Transverse colon (tissue), 4 donors: ENCODE results near the gene GID8.

Experiments used
- EP300 ChIP-seq: sonication (generic); formaldehyde crosslinking; IDR thresholded peaks from one replicate; pipeline ENCODE4 v1.6.1; 2017; ENCODE audit warnings: antibody characterized with exemption, low read depth
- POLR2A ChIP-seq: fragments of 450-650 bp; IDR thresholded peaks from one replicate; pipeline ENCODE4 v1.6.1; 2016; ENCODE audit warnings: antibody characterized with exemption, mild to moderate bottlenecking, moderate library complexity
- POLR2AphosphoS5 ChIP-seq, 3 donors: sonication (generic); formaldehyde crosslinking; IDR thresholded peaks; one replicate each; pipeline ENCODE4 v1.6.1; 2016; ENCODE audit warnings: antibody characterized with exemption in 3 of 3
- TF ChIP-seq, protein P1 (sequence below), 5 experiments: fragments of 200-600 bp in 3 of 5; fragments of 450-650 bp in 2 of 5; sonication (generic) in 3 of 5; IDR thresholded peaks; 1 replicate in 2 of 5; 2 replicates in 3 of 5; pipeline ENCODE4 v1.5.1; 2016 to 2017; ENCODE audit warnings: antibody characterized with exemption in 5 of 5, inconsistent platforms in 3 of 5, mild to moderate bottlenecking in 2 of 5, moderate library complexity in 1 of 5

DNA sequence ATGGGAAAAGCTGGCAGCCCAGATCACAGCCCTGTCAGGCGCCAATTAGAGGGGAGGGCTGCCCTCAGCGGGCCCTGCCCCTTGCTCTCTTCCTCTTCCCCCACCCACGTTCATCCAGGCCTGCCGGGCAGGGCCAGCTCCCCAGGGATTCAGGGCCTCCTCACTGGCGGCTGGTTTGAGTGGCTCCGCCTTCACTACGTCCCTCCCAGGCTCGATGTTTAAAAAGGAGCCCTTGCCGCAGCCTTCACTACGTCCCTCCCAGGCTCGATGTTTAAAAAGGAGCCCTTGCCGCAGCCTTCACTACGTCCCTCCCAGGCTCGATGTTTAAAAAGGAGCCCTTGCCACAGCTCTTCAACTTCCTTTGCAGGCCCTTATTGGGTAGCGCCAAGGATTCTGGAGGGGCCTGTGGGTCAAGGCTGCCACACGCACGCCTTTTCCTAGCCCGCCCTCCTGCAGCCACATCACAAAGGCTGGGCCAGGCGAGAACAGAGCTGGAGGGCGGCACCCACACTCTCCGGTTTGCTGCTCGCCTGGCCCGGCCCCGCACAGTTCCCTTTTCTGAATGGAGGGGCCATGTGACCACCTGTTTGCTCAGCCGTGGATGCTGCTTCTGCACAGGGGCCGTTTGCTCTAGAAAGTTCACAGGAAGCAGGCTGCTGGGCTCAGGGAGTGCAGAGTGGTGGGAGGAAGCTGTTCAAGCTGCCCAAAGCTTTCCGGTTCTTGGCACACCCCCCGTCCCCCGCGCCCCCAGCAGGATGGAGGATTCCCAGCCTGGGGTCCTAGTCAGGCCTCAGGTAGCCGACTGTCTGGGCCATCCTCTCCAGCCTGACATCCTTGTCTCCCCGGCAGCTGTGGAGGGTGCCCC lies 16.1 kb downstream of the GID8 start:
- TF ChIP-seq, protein P1, sequence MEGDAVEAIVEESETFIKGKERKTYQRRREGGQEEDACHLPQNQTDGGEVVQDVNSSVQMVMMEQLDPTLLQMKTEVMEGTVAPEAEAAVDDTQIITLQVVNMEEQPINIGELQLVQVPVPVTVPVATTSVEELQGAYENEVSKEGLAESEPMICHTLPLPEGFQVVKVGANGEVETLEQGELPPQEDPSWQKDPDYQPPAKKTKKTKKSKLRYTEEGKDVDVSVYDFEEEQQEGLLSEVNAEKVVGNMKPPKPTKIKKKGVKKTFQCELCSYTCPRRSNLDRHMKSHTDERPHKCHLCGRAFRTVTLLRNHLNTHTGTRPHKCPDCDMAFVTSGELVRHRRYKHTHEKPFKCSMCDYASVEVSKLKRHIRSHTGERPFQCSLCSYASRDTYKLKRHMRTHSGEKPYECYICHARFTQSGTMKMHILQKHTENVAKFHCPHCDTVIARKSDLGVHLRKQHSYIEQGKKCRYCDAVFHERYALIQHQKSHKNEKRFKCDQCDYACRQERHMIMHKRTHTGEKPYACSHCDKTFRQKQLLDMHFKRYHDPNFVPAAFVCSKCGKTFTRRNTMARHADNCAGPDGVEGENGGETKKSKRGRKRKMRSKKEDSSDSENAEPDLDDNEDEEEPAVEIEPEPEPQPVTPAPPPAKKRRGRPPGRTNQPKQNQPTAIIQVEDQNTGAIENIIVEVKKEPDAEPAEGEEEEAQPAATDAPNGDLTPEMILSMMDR (IDR thresholded peaks at IDR 0.05) = no peak
- TF ChIP-seq POLR2A (peak; percentile 37), POLR2AphosphoS5 (IDR thresholded peaks at IDR 0.05) (peak; percentile 9 to 38 (median 22)), EP300 (no peak)
